NCI-H524 (cell line): ENCODE results near the gene FAM193B.

Experiments
- DNase-seq, 2 experiments: peaks; one replicate each; lab custom pipeline; 2025; lab: John Stamatoyannopoulos, UW

Gene FAM193B

GRCh38 chr5:177515580-177515979, 38.8 kb downstream of the FAM193B start:
- no peak for DNase-seq

- no peak for DNase-seq
Measured at GRCh38 chr5:177514541-177514940, 39.8 kb downstream of the FAM193B start.

GRCh38 chr5:177513500-177513899, 40.9 kb downstream of the FAM193B start:
- DNase-seq, result no peak

GRCh38 chr5:177512736-177513380, 41.5 kb downstream of the FAM193B start:
- DNase-seq, result no peak

GRCh38 chr5:177511796-177512675, 42.3 kb downstream of the FAM193B start:
- DNase-seq, result no peak

- DNase-seq, result no peak
Measured at GRCh38 chr5:177511181-177511580, 43.2 kb downstream of the FAM193B start.

GRCh38 chr5:177510567-177511053, 43.8 kb downstream of the FAM193B start:
- DNase-seq, result no peak

GRCh38 chr5:177509991-177510566, 44.3 kb downstream of the FAM193B start:
- no peak for DNase-seq

- DNase-seq, result no peak
Measured at GRCh38 chr5:177509381-177509951, 44.9 kb downstream of the FAM193B start, which contains the start of gene DOK3. TSS of gene DOK3 (minus strand) at chr5:177509826. CDS start at chr5:177509540, 286 bp downstream.

- no peak for DNase-seq
Measured at GRCh38 chr5:177508837-177509236, 45.5 kb downstream of the FAM193B start.

GRCh38 chr5:177508221-177508611, 46.1 kb downstream of the FAM193B start:
- no peak for DNase-seq

- no peak for DNase-seq
Measured at GRCh38 chr5:177507596-177508220, 46.7 kb downstream of the FAM193B start.

GRCh38 chr5:177507165-177507564, 47.2 kb downstream of the FAM193B start:
- no peak for DNase-seq

GRCh38 chr5:177505075-177505474, 49.3 kb downstream of the FAM193B start:
- DNase-seq, result no peak

GRCh38 chr5:177504086-177505056, 50.0 kb downstream of the FAM193B start:
- DNase-seq, result no peak

GRCh38 chr5:177503351-177504085, 50.8 kb downstream of the FAM193B start:
- no peak for DNase-seq

- no peak for DNase-seq
Measured at GRCh38 chr5:177502886-177503285, 51.5 kb downstream of the FAM193B start.

GRCh38 chr5:177501874-177502678, 52.3 kb downstream of the FAM193B start:
- DNase-seq, result no peak
